ENCODE results near the gene CERK.

GRCh38 chr22:46773076-46773475 is 35.0 kb upstream of the CERK start:
- TF ChIP-seq POLR2A (IDR thresholded peaks at IDR 0.05) (no peak), CTCF (IDR thresholded peaks at IDR 0.05) (no peak), POLR2AphosphoS5 (IDR thresholded peaks at IDR 0.05) (no peak)

Measured in suprapubic skin (tissue), 4 donors.